Glomerular visceral epithelial cell (primary cell): ENCODE measurements around the gene MSANTD3.

Source experiments
- DNase-seq: peaks from one replicate; pipeline ENCODE4 v3.0.0-alpha.2; 2016; ENCODE audit errors: extremely low spot score

MSANTD3 gene

GRCh38 chr9:100465761-100466160 lies 38.8 kb downstream of the MSANTD3 start:
- no peak for DNase-seq

GRCh38 chr9:100466171-100466828 lies 39.4 kb downstream of the MSANTD3 start:
- DNase-seq: no peak

GRCh38 chr9:100466829-100467221 lies 39.9 kb downstream of the MSANTD3 start:
- no peak for DNase-seq

- DNase-seq: no peak
Observed at GRCh38 chr9:100468041-100468440, 41.1 kb downstream of the MSANTD3 start.

GRCh38 chr9:100472268-100472667 lies 45.3 kb downstream of the MSANTD3 start:
- DNase-seq: no peak

- peak; percentile 45 for DNase-seq
Observed at GRCh38 chr9:100472788-100473275, 45.9 kb downstream of the MSANTD3 start, which contains the start of gene TMEFF1. TMEFF1 (plus strand) TSS chr9:100473149; CDS start chr9:100473545, 396 bp downstream.

GRCh38 chr9:100473276-100474081 lies 46.5 kb downstream of the MSANTD3 start:
- peak; percentile 46 for DNase-seq

GRCh38 chr9:100474082-100474923 lies 47.4 kb downstream of the MSANTD3 start:
- DNase-seq: no peak

- no peak for DNase-seq
Observed at GRCh38 chr9:100474924-100475276, 48.0 kb downstream of the MSANTD3 start.

GRCh38 chr9:100477241-100477640 lies 50.3 kb downstream of the MSANTD3 start:
- no peak for DNase-seq

GRCh38 chr9:100478192-100478591 lies 51.2 kb downstream of the MSANTD3 start:
- DNase-seq: no peak

GRCh38 chr9:100479820-100480219 lies 52.9 kb downstream of the MSANTD3 start:
- no peak for DNase-seq

- no peak for DNase-seq
Observed at GRCh38 chr9:100485196-100485595, 58.3 kb downstream of the MSANTD3 start.

GRCh38 chr9:100486479-100487176 lies 59.7 kb downstream of the MSANTD3 start:
- no peak for DNase-seq

GRCh38 chr9:100488177-100488576 lies 61.2 kb downstream of the MSANTD3 start:
- no peak for DNase-seq

GRCh38 chr9:100489836-100490235 lies 62.9 kb downstream of the MSANTD3 start:
- no peak for DNase-seq

- peak; percentile 52 for DNase-seq
Observed at GRCh38 chr9:100492952-100493351, 66.0 kb downstream of the MSANTD3 start.

GRCh38 chr9:100498592-100498991 lies 71.6 kb downstream of the MSANTD3 start:
- no peak for DNase-seq

GRCh38 chr9:100499460-100499859 lies 72.5 kb downstream of the MSANTD3 start:
- no peak for DNase-seq

GRCh38 chr9:100499866-100500265 lies 72.9 kb downstream of the MSANTD3 start:
- no peak for DNase-seq
